Esophagus squamous epithelium (tissue), 4 donors: ENCODE measurements around the gene GIMAP4.

Experiments
- CTCF ChIP-seq, 6 experiments: fragments of 450-650 bp in 4 of 6; fragments of 200-600 bp in 2 of 6; sonication (generic) in 2 of 6; IDR thresholded peaks; one replicate each; pipeline ENCODE4 v1.5.1; 2016 to 2019; ENCODE audit warnings: antibody characterized with exemption in 6 of 6, mild to moderate bottlenecking in 4 of 6, moderate library complexity in 4 of 6
- POLR2A ChIP-seq, 4 donors: fragments of 450-650 bp; IDR thresholded peaks; one replicate each; pipeline ENCODE4 v1.6.1; 2017; ENCODE audit warnings: antibody characterized with exemption in 4 of 4, mild to moderate bottlenecking in 4 of 4, moderate library complexity in 3 of 4

- no peak for TF ChIP-seq CTCF (IDR thresholded peaks at IDR 0.05)
- TF ChIP-seq POLR2A (IDR thresholded peaks at IDR 0.05): no peak
Measured at GRCh38 chr7:150580638-150581394, 13.6 kb downstream of the GIMAP4 start.
